ENCODE measurements around the gene UBAC2.
A peak's percentile ranks its signal among the peaks of the same experiment; 100 is the strongest.

The UBAC2 gene

DNA sequence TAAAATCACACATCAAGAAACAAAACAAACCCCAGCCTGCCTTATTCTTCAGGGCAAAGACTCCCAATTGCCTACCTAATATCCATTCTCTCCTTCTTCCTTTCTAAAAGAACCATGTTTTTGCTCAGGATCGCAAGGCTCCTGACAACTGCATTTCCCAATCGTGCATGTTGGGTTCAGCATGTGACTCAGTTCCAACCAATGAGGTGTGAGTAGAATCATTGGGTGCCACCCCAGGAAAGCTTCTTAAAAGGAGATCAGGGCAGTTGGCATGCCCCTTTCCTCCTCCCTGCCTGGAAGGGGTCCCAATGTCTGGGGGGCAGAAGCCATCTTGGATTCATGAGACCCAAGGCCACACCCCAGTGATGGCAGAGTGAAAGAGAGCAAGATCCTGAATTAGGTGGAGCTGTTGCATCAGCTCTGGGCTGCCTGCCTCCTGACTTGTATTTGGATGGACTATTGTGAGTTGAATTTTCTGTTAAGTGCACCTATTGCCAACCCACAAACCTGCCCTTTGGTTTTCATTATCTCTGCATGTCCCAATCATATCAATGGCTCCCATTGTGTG is 26.0 kb upstream of the UBAC2 start:
- no peak overlapping the region for H3K4me3 Mint-ChIP-seq
- no peaks in the 10 kb centered on the region for H3K36me3 Mint-ChIP-seq
- H3K27ac Mint-ChIP-seq: no peak overlapping the region
- peaks cover 39% of the 10 kb centered on the region for H3K4me1 Mint-ChIP-seq
- no peaks in the 10 kb centered on the region for H3K9me3 Mint-ChIP-seq
- no peak for ATAC-seq
- no peaks in the 10 kb centered on the region for H3K27me3 Mint-ChIP-seq

DNA sequence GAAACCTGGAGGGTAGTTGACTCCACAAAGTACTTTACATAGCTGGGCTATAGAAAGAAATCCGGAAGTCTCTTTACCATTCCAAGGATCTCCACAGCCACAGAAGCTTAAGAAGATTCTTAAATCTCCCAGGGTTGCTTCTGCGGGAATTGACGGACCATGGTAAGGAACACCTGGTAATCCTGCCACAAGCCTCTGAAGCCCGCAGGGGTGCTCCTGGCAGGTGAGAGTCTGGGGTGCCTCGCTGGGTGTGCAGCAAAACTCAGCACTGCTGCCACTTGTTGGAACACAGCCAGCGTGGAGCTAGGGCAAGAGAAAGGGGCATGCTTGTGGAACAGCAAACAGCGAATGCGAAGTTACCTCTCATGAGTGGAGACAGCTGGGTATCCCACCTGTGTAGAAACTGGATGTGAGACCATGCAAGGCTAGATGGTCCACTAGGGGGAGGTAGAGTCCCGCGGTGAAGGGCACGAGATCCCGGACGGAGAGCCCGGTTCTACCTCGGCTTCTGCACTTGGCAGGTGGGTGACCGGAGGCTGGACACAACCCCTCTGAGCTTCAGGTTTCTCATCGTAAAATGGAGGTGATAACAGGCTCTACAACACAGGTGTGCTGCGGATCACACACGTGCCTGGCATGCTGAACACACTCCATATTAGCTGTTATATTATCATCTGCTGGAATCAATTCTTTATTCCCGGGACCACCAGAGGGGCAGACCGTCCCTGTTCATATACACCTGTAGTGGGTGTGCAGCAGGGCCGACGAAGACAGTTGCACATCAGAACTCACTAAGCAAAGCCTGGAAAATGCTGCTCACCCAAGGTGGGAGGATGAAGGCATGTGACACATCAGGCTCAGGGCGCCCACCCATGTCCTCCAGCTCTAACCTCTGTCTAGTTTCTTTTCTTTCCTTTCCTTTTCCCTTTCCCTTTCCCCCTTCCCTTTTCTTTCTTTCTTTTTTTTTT is 24.1 kb upstream of the UBAC2 start:
- Mint-ChIP-seq H3K9me3 (no peaks in the 10 kb centered on the region), H3K27ac (no peak overlapping the region), H3K4me3 (peak overlapping the region; percentile 10), H3K27me3 (no peaks in the 10 kb centered on the region), H3K4me1 (peaks cover 52% of the 10 kb centered on the region), H3K36me3 (no peaks in the 10 kb centered on the region)
- peak; percentile 88 for ATAC-seq

DNA sequence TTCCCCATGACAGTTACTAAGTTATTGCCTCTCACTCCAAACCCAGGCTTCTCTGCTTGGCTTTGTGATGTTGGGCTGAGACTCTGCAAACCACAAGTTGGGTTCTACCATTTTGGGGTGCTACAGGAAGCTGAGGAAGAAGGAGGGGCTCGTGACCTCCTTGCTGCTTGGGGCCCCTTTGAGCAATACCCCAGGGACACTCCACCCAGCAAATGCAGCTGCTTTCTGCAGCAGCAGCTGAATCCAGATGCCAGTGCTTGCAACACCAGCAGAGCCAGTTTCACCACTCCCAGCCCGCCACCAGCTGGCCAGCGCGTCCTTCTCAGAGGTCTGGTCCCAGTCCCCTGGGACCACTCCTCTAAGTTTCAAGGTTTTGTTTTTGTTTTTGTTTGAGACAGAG is 22.0 kb upstream of the UBAC2 start:
- peak overlapping the region; percentile 72 for H3K27ac Mint-ChIP-seq
- H3K9me3 Mint-ChIP-seq: no peaks in the 10 kb centered on the region
- H3K4me3 Mint-ChIP-seq: peak overlapping the region; percentile 26
- peaks cover 52% of the 10 kb centered on the region for H3K4me1 Mint-ChIP-seq
- H3K36me3 Mint-ChIP-seq: no peaks in the 10 kb centered on the region
- no peaks in the 10 kb centered on the region for H3K27me3 Mint-ChIP-seq
- peak; percentile 85 for ATAC-seq

DNA sequence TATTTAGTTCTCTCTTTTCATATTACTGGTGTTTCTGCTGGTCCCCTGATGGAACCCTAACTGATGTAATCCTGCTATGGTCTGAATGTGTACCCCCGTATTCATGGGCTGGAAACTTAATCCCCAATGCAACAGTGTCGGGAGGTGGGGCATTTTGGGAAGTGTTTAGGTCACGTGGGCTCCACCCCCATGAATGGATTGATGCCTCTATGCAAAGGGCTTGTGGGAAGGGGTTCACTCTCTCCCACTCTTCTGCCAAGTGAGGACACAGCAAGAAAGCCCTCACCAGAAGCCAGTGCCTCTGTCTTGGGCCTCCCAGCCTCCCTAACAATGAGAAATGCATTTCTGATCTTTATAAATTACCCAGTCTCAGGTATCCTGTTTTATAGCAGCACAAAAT is 21.2 kb upstream of the UBAC2 start:
- H3K36me3 Mint-ChIP-seq: no peaks in the 10 kb centered on the region
- no peaks in the 10 kb centered on the region for H3K27me3 Mint-ChIP-seq
- H3K4me1 Mint-ChIP-seq: peaks cover 52% of the 10 kb centered on the region
- no peak for ATAC-seq
- H3K4me3 Mint-ChIP-seq: no peak overlapping the region
- H3K9me3 Mint-ChIP-seq: no peaks in the 10 kb centered on the region
- peak overlapping the region; percentile 72 for H3K27ac Mint-ChIP-seq

DNA sequence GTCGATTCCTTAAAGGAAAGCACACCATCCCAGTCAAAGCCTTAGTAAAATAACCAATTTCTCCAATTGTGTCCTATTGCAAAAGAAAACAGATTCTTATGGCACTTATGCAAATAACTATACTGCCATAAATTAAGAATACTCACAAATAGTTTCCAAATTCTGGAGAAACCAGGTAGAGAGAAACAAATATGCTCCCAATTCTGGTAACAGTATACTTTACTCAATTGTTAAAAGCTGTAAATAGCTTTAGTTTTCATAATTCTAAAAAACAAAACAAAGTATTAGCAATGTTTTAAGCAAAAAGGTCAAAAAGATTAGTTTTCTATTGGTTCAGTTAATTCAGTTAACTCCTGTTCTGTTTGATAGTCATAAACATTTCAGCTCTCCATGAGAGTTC is 18.2 kb upstream of the UBAC2 start:
- H3K4me1 Mint-ChIP-seq: peaks cover 35% of the 10 kb centered on the region
- H3K36me3 Mint-ChIP-seq: no peaks in the 10 kb centered on the region
- no peak overlapping the region for H3K27ac Mint-ChIP-seq
- no peaks in the 10 kb centered on the region for H3K9me3 Mint-ChIP-seq
- no peak for ATAC-seq
- H3K4me3 Mint-ChIP-seq: no peak overlapping the region
- no peaks in the 10 kb centered on the region for H3K27me3 Mint-ChIP-seq

DNA sequence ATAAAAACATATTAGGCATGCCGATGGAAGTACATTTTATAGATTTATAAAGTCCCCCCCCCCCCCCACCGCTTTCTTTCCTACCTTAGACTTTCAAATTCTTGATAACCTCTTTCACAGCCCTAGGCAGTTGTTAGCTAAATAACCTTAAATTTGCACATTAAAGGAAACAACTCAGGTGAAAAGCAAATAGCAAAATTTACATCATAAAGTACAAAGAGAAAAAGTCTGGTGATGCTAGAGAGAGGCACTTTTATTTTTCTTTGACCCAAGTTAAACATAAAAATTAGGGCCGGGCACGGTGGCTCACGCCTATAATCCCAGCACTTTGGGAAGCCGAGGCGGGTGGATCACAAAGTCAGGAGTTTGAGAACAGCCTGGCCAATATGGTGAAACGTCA is 15.0 kb upstream of the UBAC2 start:
- Mint-ChIP-seq H3K4me1 (peaks cover 4% of the 10 kb centered on the region), H3K27ac (no peak overlapping the region), H3K9me3 (no peaks in the 10 kb centered on the region), H3K27me3 (no peaks in the 10 kb centered on the region), H3K36me3 (no peaks in the 10 kb centered on the region), H3K4me3 (no peak overlapping the region)
- ATAC-seq: no peak

DNA sequence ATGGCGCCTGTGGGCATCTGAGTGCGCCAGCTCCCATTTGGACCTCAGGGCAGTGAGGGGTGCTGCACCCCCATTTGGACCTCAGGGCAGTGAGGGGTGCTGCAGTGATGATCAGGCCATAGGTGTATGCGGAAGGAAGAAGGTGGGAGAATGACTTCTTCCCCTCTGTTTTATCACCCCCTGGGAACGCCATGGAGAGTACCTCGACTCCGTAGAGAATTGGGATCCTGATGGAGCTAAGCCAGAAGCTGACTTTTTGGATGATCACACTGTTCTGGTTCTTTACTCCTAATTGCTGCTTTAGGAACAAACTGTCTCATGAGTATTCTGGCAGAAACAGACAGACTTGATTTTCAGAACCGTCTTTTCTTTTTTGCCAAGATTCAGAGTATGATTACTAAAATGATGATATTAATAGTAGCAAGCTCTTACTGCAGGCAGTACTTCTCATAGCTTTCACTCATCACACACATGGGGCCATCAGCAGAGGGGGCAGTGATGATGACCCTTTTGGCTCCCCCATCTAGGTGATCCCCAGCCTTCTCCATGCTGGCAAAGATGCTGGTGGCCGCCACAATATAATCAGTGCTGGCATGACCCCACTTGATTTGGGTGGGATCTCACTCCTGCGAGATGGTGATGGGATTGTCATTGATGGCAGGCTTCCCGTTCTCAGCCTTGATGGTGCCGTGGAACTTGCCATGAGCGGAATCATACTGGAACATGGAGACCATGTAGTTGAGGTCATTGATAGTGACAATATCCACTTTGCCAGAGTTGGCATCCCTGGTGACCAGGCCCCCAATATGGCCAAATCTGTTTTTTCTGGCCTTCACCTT is 10.3 kb upstream of the UBAC2 start:
- Mint-ChIP-seq H3K27ac (no peak overlapping the region), H3K36me3 (no peaks in the 10 kb centered on the region), H3K9me3 (no peaks in the 10 kb centered on the region), H3K4me1 (peaks cover 14% of the 10 kb centered on the region), H3K4me3 (no peak overlapping the region), H3K27me3 (no peaks in the 10 kb centered on the region)
- no peak for ATAC-seq

DNA sequence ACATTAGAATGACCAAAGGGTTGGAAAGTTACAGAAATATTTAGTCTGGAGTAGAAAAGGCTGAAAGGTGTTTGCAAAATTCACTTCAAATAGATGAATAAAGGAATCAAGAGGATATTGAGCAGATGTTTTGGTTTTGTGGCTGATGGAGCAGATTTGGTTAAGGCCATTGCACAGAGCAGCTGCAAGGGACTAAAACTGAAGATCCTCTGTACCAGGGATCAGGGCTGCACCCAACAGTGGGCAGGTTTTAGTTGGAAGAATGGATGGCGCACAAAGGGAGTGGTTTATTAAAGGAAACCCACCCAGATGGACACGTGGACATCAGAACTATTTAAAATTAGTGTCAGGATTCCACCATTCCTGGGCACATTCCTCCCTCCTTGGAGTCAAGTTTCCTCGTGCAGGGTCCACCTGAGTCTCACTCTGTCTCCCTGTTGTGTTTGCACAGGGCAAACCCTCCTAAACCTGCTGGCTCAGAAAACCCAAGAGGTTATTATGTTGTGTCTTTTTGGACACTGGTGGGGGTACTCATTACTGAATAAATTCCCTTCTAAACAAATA is 9.2 kb upstream of the UBAC2 start:
- no peak for ATAC-seq
- Mint-ChIP-seq H3K4me1 (peaks cover 15% of the 10 kb centered on the region), H3K27me3 (no peaks in the 10 kb centered on the region), H3K36me3 (no peaks in the 10 kb centered on the region), H3K4me3 (no peak overlapping the region), H3K9me3 (no peaks in the 10 kb centered on the region), H3K27ac (peak overlapping the region; percentile 19)

DNA sequence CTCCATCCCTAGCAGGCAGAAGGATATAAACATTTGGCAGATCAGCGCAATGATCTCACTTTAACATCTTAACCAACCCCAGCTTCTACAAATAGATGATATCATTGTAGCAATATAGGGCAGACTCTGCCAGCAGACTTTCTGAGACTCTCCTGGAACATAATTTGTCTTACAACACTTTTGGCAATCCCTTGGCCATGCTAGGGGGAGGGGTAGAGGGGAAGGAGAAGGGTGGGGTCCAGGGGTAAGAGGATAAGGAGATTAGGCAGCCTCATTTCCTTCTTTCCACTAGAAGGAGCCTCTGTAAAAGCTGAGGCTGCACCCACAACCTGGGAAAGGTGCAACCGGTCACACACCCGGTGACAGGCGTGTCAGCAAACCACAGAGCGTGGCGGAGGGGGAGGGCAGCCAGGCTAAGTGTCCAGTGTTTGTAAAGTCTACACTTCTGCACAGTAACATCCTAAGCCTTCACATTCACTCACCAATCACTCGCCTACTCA is 8.7 kb upstream of the UBAC2 start:
- Mint-ChIP-seq H3K27me3 (no peaks in the 10 kb centered on the region), H3K4me3 (no peak overlapping the region), H3K4me1 (peaks cover 20% of the 10 kb centered on the region), H3K27ac (peak overlapping the region; percentile 19), H3K9me3 (no peaks in the 10 kb centered on the region), H3K36me3 (no peaks in the 10 kb centered on the region)
- ATAC-seq: no peak

DNA sequence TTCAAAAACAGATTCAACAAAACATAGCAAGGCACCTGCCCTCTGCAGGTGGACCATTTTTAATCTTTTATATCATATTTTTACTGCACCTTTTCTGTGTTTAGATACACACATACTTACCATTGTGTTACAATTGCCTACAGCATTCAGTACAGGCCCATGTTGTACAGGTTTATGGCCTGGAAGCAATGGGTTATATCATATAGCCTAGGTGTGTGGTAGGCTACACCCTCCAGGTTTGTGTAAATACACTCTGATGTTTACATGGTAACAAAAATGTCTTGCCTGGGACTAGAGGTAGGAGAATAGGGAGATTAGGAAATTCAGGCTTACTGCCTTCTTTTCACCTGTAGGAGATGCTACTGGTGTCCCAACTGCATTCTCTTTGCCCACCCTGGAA is 8.2 kb upstream of the UBAC2 start:
- Mint-ChIP-seq H3K27me3 (no peaks in the 10 kb centered on the region), H3K36me3 (no peaks in the 10 kb centered on the region), H3K9me3 (no peaks in the 10 kb centered on the region), H3K4me1 (peaks cover 23% of the 10 kb centered on the region), H3K4me3 (no peak overlapping the region), H3K27ac (peak overlapping the region; percentile 19)
- no peak for ATAC-seq

DNA sequence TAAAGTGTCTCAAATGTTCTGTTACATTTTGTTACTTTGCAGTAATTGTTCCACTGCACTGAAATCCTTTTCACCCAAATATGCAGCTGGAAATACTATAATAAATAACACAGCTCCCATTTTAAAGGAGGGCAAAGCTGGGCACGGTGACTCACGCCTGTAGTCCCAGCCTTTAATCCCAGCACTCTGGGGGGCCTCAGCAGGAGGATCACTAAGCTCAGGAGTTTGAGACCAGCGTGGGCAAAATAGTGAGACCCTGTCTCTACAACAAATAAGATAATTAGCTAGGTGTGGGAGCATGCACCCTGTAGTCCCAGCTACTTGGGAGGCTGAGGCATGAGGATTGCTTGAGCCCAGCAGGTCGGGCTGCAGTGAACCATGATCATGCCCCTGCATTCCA is 7.5 kb upstream of the UBAC2 start:
- H3K27me3 Mint-ChIP-seq: no peaks in the 10 kb centered on the region
- H3K27ac Mint-ChIP-seq: no peak overlapping the region
- no peaks in the 10 kb centered on the region for H3K9me3 Mint-ChIP-seq
- ATAC-seq: no peak
- H3K4me3 Mint-ChIP-seq: no peak overlapping the region
- peaks cover 23% of the 10 kb centered on the region for H3K4me1 Mint-ChIP-seq
- H3K36me3 Mint-ChIP-seq: no peaks in the 10 kb centered on the region

DNA sequence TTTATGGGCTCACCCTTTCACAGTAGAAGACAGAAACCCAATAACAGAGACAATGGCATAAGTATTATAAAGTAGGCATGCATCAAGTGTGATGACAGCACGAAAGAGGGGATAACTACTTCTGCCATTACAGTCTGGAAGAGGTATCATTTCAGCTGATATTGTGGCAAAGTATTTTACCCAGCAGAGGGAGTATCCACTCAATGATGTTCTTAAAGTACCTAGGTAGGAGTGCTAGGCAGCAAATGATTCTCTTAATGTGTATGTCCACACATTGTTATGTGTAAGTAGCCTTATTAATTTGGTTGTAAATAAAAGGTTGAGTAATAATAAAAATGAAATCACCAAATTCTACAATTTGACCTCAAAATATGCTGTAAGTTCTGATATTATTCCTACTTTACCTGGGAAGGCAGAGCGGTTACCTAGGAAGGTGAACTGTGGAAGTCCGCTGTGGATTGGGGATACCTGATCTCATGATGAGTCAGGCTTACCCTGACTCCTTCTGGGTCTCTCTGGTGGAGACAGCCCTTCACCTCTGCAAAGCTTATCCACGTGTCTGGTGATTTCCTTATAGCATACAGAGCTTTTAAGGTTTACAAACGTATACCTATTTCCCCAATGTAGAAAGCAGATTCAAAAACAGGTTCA is 4.1 kb upstream of the UBAC2 start:
- no peak for ATAC-seq
- no peak overlapping the region for H3K27ac Mint-ChIP-seq
- no peaks in the 10 kb centered on the region for H3K9me3 Mint-ChIP-seq
- no peaks in the 10 kb centered on the region for H3K36me3 Mint-ChIP-seq
- no peaks in the 10 kb centered on the region for H3K27me3 Mint-ChIP-seq
- no peak overlapping the region for H3K4me3 Mint-ChIP-seq
- H3K4me1 Mint-ChIP-seq: peaks cover 32% of the 10 kb centered on the region

DNA sequence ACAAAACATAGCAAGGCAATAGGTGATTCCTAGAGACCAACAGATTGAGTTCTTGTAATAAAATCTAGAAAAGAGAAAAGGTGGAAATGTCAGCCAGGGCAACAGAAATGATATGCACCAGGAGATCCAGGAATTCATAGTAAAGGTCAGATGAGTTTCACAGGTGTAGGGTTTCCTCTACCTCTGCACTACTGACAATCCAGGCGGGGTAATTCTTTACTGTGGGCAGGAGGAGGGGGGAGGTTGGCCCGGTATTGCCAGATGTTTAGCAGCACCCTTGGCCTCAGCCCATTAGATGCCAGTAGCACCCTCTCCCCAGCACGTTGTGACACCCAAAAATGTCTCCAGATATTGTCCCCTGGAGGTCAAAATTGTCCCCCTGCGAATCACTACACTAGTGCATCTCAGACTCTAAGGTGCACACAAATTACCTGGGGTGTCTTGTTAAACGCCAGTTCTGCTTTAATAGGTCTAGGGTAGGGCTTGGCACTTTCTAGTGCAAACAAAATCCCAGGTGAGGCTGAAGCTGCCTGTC is 3.5 kb upstream of the UBAC2 start:
- H3K9me3 Mint-ChIP-seq: no peaks in the 10 kb centered on the region
- H3K36me3 Mint-ChIP-seq: no peaks in the 10 kb centered on the region
- no peak for ATAC-seq
- H3K4me1 Mint-ChIP-seq: peaks cover 32% of the 10 kb centered on the region
- H3K27ac Mint-ChIP-seq: no peak overlapping the region
- H3K4me3 Mint-ChIP-seq: no peak overlapping the region
- no peaks in the 10 kb centered on the region for H3K27me3 Mint-ChIP-seq

DNA sequence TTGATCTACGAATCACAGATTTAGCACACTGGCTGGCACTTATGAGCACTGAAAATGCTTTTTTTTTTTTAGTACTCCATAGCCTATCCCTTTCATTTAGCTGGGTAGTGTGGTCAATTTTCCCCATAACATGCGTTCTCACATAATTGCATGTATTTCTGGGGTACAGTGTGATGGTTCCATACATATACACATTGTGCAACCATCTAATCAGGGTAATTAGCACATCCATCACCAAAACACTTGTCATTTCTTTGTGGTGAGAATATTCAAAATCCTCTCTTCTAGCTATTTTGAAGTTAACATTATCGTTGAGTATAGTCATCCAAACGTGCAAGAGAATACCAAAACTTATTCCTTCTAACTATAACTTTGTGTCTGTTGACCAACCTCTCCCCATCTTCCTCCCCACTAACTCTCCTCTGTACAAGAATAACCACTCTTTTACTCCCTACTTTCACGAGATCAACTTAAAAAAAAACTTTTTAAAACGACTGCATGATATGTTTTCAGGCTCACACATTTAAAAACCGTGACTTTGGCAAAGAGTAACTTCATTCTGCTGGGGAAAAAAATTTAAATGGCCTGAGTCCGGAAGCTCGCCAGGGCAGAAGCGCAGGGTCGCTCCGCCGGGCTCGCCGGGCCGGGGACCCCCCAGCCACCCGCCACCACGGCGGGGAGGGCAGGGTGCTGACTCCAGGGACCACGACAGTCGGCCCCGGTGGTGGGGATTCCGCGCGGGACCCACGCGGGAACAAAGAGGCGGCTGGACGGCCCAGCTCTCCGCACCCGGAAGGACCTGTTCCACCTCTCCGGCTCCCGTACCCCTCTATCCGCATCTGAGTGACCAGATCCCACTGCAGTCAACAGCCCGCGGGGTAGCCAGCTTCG is 868 bp upstream of the UBAC2 start:
- Mint-ChIP-seq H3K36me3 (no peaks in the 10 kb centered on the region), H3K9me3 (no peaks in the 10 kb centered on the region), H3K27ac (peak overlapping the region; percentile 98), H3K4me1 (peaks cover 57% of the 10 kb centered on the region), H3K4me3 (peak overlapping the region; percentile 91), H3K27me3 (no peaks in the 10 kb centered on the region)
- peak; percentile 4 for ATAC-seq
